Measurements from ENCODE around the gene SPAM1.
"Not testable (repeated sequence)": the region's sequence is repeated elsewhere in the genome, so short reads cannot be mapped to it uniquely, and the experiment has no call there.

Gene SPAM1

DNA sequence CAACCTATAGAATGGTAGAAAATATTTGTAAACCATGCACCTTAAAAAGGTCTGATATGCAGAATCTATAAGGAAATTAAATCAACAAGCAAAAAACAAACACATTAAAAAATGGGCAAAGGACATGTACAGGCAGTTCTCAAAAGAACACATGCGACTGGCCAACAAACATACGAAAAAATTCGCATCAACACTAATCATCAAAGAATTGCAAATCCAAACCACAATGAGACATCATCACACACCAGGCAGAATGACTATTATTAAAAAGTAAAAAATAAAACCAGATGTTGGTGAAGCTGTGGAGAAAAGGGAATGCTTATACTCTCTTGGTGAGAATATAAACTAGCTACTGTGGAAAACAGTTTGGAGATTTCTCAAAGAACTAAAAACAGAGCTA, 74.7 kb downstream of the SPAM1 start:
- in situ Hi-C loops (cut with MboI; ENCODE audit: low pct_unique_long_range_greater_than_20kb, low sequenced_read_pairs, unreplicated experiment): no loop called here
- TF ChIP-seq, protein P1, sequence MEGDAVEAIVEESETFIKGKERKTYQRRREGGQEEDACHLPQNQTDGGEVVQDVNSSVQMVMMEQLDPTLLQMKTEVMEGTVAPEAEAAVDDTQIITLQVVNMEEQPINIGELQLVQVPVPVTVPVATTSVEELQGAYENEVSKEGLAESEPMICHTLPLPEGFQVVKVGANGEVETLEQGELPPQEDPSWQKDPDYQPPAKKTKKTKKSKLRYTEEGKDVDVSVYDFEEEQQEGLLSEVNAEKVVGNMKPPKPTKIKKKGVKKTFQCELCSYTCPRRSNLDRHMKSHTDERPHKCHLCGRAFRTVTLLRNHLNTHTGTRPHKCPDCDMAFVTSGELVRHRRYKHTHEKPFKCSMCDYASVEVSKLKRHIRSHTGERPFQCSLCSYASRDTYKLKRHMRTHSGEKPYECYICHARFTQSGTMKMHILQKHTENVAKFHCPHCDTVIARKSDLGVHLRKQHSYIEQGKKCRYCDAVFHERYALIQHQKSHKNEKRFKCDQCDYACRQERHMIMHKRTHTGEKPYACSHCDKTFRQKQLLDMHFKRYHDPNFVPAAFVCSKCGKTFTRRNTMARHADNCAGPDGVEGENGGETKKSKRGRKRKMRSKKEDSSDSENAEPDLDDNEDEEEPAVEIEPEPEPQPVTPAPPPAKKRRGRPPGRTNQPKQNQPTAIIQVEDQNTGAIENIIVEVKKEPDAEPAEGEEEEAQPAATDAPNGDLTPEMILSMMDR (IDR thresholded peaks at IDR 0.05; ENCODE audit: extremely low read depth, insufficient read depth, missing control alignments): no peak
- DNase-seq (ENCODE audit: low spot score): no peak

GRCh38 chr7:124008296-124008695, 83.3 kb downstream of the SPAM1 start:
- in situ Hi-C loops (cut with MboI; ENCODE audit: low pct_unique_long_range_greater_than_20kb, low sequenced_read_pairs, unreplicated experiment); DNase-seq (ENCODE audit: low spot score): not testable (repeated sequence)

- TF ChIP-seq, protein P1 (IDR thresholded peaks at IDR 0.05; ENCODE audit: extremely low read depth, insufficient read depth, missing control alignments): no peak
- DNase-seq (ENCODE audit: low spot score): no peak
- in situ Hi-C loops (cut with MboI; ENCODE audit: low pct_unique_long_range_greater_than_20kb, low sequenced_read_pairs, unreplicated experiment): no loop called here
Measured at GRCh38 chr7:124009321-124009720, 84.3 kb downstream of the SPAM1 start.
